H1 (cell line): Measurements from ENCODE around the gene KRT5. TPM values are rescaled to one million over a fixed set of nuclear protein-coding genes. Genes with fewer than 3 reads are reported as not detected.

Experiments
- CTCF ChIA-PET: fragments of 300-600 bp; sonication (Branson Sonifier 250); formaldehyde crosslinking; loops from one replicate; lab custom pipeline; 2021; ENCODE audit not compliant: partially characterized antibody; lab: Charles Lee
- POLR2A ChIA-PET: fragments of 300-600 bp; sonication (Branson Sonifier 250); formaldehyde crosslinking; loops from one replicate; lab custom pipeline; 2021; ENCODE audit warnings: inconsistent platforms; ENCODE audit not compliant: partially characterized antibody; lab: Charles Lee
- DNase-seq, 2 experiments: peaks; one replicate each; pipeline versions ENCODE4 v3.0.0 to v3.0.0-alpha.2; 2010 to 2022; ENCODE audit warnings: low spot score in 2 of 2, low read depth in 1 of 2, mixed read lengths in 1 of 2
- FAIRE-seq: peaks from 2 replicates; lab custom pipeline; 2011; peaks lifted over from hg19 to GRCh38; lab: Jason Lieb, UNC
- H2AFZ ChIP-seq: 2 replicates; pipeline ENCODE4 v1.8.1; 2012; ENCODE audit warnings: low read length, inconsistent platforms
- H2AK5ac ChIP-seq: 2 replicates; pipeline ENCODE4 v1.6.1; 2013; ENCODE audit warnings: low read depth, low read length
- H2BK120ac ChIP-seq: replicated peaks from 2 replicates; pipeline ENCODE3; 2013; ENCODE audit warnings: low read depth, low read length, inconsistent platforms
- H2BK12ac ChIP-seq: 2 replicates; pipeline ENCODE4 v1.6.1; 2013; ENCODE audit warnings: low read depth, low read length
- H2BK15ac ChIP-seq: 2 replicates; pipeline ENCODE4 v1.6.1; 2013; ENCODE audit warnings: low read length
- H2BK20ac ChIP-seq: 2 replicates; pipeline ENCODE4 v1.6.1; 2013; ENCODE audit warnings: low read length
- H2BK5ac ChIP-seq: 2 replicates; pipeline ENCODE4 v1.6.1; 2013; ENCODE audit warnings: low read depth, low read length
- H3K14ac ChIP-seq: 2 replicates; pipeline ENCODE4 v1.6.1; 2013; ENCODE audit warnings: inconsistent platforms; ENCODE audit not compliant: insufficient read length
- H3K18ac ChIP-seq: 2 replicates; pipeline ENCODE4 v1.6.1; 2013; ENCODE audit warnings: low read length; ENCODE audit errors: extremely low read depth
- H3K23ac ChIP-seq: 2 replicates; pipeline ENCODE4 v1.6.1; 2013; ENCODE audit warnings: inconsistent platforms; ENCODE audit not compliant: insufficient read length
- H3K23me2 ChIP-seq: 2 replicates; pipeline ENCODE4 v1.6.1; 2013; ENCODE audit warnings: low read depth, low read length
- H3K27ac ChIP-seq: 2 replicates; pipeline ENCODE4 v1.6.1; 2011; ENCODE audit warnings: low read depth, low read length, inconsistent platforms
- H3K27me3 ChIP-seq, 4 experiments: replicated peaks in 1 of 4; 1 replicate in 1 of 4; 2 replicates in 3 of 4; pipeline versions ENCODE4 v1.6.1 to v1.8.1; 2011 to 2013; ENCODE audit warnings: low read length in 3 of 4, mild to moderate bottlenecking in 3 of 4, inconsistent platforms in 2 of 4, mixed read lengths in 2 of 4, moderate library complexity in 1 of 4; ENCODE audit not compliant: control insufficient read depth in 3 of 4, insufficient read depth in 3 of 4; ENCODE audit errors: extremely low read depth in 1 of 4
- H3K36me3 ChIP-seq, 4 experiments: 2 replicates each; pipeline versions ENCODE4 v1.6.1 to v1.8.1; 2011 to 2013; ENCODE audit warnings: mild to moderate bottlenecking in 4 of 4, low read length in 3 of 4, moderate library complexity in 2 of 4, control low read depth in 1 of 4, inconsistent platforms in 1 of 4; ENCODE audit not compliant: insufficient read depth in 4 of 4, control insufficient read depth in 2 of 4
- H3K4ac ChIP-seq: replicated peaks from 2 replicates; pipeline ENCODE3; 2013; ENCODE audit warnings: low read length, low read depth, mixed read lengths, inconsistent platforms; ENCODE audit not compliant: insufficient read length
- H3K4me1 ChIP-seq, 4 experiments: replicated peaks in 1 of 4; 1 replicate in 1 of 4; 2 replicates in 3 of 4; pipeline versions ENCODE4 v1.6.1 to v1.8.1; 2011 to 2013; ENCODE audit warnings: low read length in 3 of 4, inconsistent platforms in 2 of 4, mixed read lengths in 1 of 4; ENCODE audit not compliant: insufficient read depth in 4 of 4, control insufficient read depth in 3 of 4
- H3K4me2 ChIP-seq, 2 experiments: 2 replicates each; pipeline versions ENCODE4 v1.6.1 to v1.8.1; 2011 to 2013; ENCODE audit warnings: low read depth in 2 of 2, low read length in 2 of 2, control low read depth in 1 of 2, inconsistent platforms in 1 of 2, mild to moderate bottlenecking in 1 of 2; ENCODE audit not compliant: insufficient read depth in 1 of 2
- H3K4me3 ChIP-seq, 4 experiments: fragments of 200-600, 300-600 bp in 1 of 4; sonication (generic), shearing (Covaris generic), sonication (Bioruptor Twin) in 1 of 4; 2 replicates each; pipeline versions ENCODE4 v1.5.1 to v1.8.1; 2011 to 2016; ENCODE audit warnings: low read length in 4 of 4, low read depth in 3 of 4, control low read depth in 2 of 4, inconsistent platforms in 2 of 4, mild to moderate bottlenecking in 2 of 4, mixed read lengths in 1 of 4, moderate library complexity in 1 of 4; ENCODE audit not compliant: insufficient read depth in 2 of 4; ENCODE audit errors: extremely low read depth in 1 of 4
- H3K56ac ChIP-seq: replicated peaks from 2 replicates; pipeline ENCODE3; 2013; ENCODE audit warnings: low read depth, mild to moderate bottlenecking, mixed read lengths, low read length, inconsistent platforms; ENCODE audit not compliant: insufficient read length
- H3K79me1 ChIP-seq: 2 replicates; pipeline ENCODE4 v1.6.1; 2013; ENCODE audit warnings: low read depth, low read length, control low read depth
- H3K79me2 ChIP-seq, 2 experiments: 2 replicates each; pipeline versions ENCODE4 v1.6.1 to v1.8.1; 2012 to 2013; ENCODE audit warnings: low read length in 2 of 2, mild to moderate bottlenecking in 2 of 2, inconsistent platforms in 1 of 2; ENCODE audit not compliant: insufficient read depth in 2 of 2, control insufficient read depth in 1 of 2
- H3K9ac ChIP-seq, 4 experiments: replicated peaks in 1 of 4; 1 replicate in 1 of 4; 2 replicates in 3 of 4; pipeline versions ENCODE4 v1.6.1 to v1.8.1; 2011 to 2013; ENCODE audit warnings: low read depth in 3 of 4, low read length in 3 of 4, control low read depth in 2 of 4, mild to moderate bottlenecking in 2 of 4, moderate library complexity in 2 of 4, inconsistent platforms in 1 of 4; ENCODE audit errors: extremely low read depth in 1 of 4
- H3K9me3 ChIP-seq, 2 experiments: 2 replicates each; pipeline versions ENCODE4 v1.6.1 to v1.8.1; 2012 to 2013; ENCODE audit warnings: mild to moderate bottlenecking in 2 of 2, moderate library complexity in 2 of 2, control low read depth in 1 of 2, inconsistent platforms in 1 of 2, low read depth in 1 of 2, low read length in 1 of 2, mixed read lengths in 1 of 2; ENCODE audit not compliant: insufficient read depth in 2 of 2
- H4K20me1 ChIP-seq, 2 experiments: replicated peaks in 1 of 2; 2 replicates each; pipeline versions ENCODE3 to v1.8.1; 2011 to 2013; ENCODE audit warnings: inconsistent platforms in 2 of 2, low read length in 2 of 2, mild to moderate bottlenecking in 1 of 2; ENCODE audit not compliant: insufficient read depth in 2 of 2, control insufficient read depth in 1 of 2
- H4K5ac ChIP-seq: 2 replicates; pipeline ENCODE4 v1.6.1; 2013; ENCODE audit warnings: low read length, low read depth, mixed read lengths, inconsistent platforms; ENCODE audit not compliant: insufficient read length
- H4K8ac ChIP-seq: 2 replicates; pipeline ENCODE4 v1.8.0; 2013; ENCODE audit warnings: mild to moderate bottlenecking, moderate library complexity, low read length, inconsistent platforms; ENCODE audit not compliant: insufficient read depth; ENCODE audit errors: extremely low read depth
- H4K91ac ChIP-seq: replicated peaks from 2 replicates; pipeline ENCODE3; 2013; ENCODE audit warnings: low read length, mixed read lengths, inconsistent platforms; ENCODE audit not compliant: insufficient read length
- ASH2L ChIP-seq: fragments of 200-600, 300-600 bp; sonication (generic); IDR thresholded peaks from one replicate; pipeline ENCODE4 v1.7.1; 2017; ENCODE audit warnings: low read length
- BRCA1 ChIP-seq: IDR thresholded peaks from 2 replicates; pipeline ENCODE4 v1.6.1; 2012; ENCODE audit warnings: low read depth, low read length, improper control_type of control experiment
- CEBPB ChIP-seq: IDR thresholded peaks from 2 replicates; pipeline ENCODE4 v1.6.1; 2012; ENCODE audit warnings: low read depth, low read length
- CTBP2 ChIP-seq: IDR thresholded peaks from 2 replicates; pipeline ENCODE4 v1.7.0; 2011; ENCODE audit warnings: borderline replicate concordance, mild to moderate bottlenecking, moderate library complexity, mixed read lengths, low read length; ENCODE audit not compliant: insufficient read depth, insufficient read length
- HDAC6 ChIP-seq: IDR thresholded peaks from one replicate; pipeline ENCODE4 v1.7.1; 2012; ENCODE audit warnings: low read depth, mild to moderate bottlenecking, inconsistent platforms, low read length, moderate library complexity
- KDM4A ChIP-seq: IDR thresholded peaks from one replicate; pipeline ENCODE4 v1.7.1; 2012; ENCODE audit warnings: low read depth, mild to moderate bottlenecking, moderate library complexity, low read length, inconsistent platforms; ENCODE audit not compliant: severe bottlenecking
- POLR2A ChIP-seq, 2 experiments: IDR thresholded peaks; 1 replicate in 1 of 2; 2 replicates in 1 of 2; pipeline ENCODE4 v1.6.1; 2011; ENCODE audit warnings: low read depth in 2 of 2, low read length in 2 of 2, mild to moderate bottlenecking in 2 of 2; ENCODE audit errors: control extremely low read depth in 1 of 2
- POLR2AphosphoS5 ChIP-seq: IDR thresholded peaks from 2 replicates; pipeline ENCODE4 v1.6.1; 2011; ENCODE audit warnings: low read depth, low read length
- SUZ12 ChIP-seq: fragments of 200-600 bp; sonication (generic); IDR thresholded peaks from 2 replicates; pipeline ENCODE4 v1.6.1; 2012; ENCODE audit warnings: mild to moderate bottlenecking, inconsistent platforms, low read length, moderate library complexity, mixed read lengths
- TAF1 ChIP-seq: IDR thresholded peaks from 2 replicates; pipeline ENCODE4 v1.6.1; 2011; ENCODE audit warnings: mild to moderate bottlenecking, low read depth, low read length
- YY1 ChIP-seq: IDR thresholded peaks from 2 replicates; pipeline ENCODE4 v1.6.1; 2011; ENCODE audit warnings: low read depth, mild to moderate bottlenecking, low read length
- WGBS, 2 experiments: shearing (Covaris generic) in 1 of 2; methylation state at CpG; one replicate each; pipeline versions ENCODE4 v1.1.6 to v1.1.7; 2013 to 2015; ENCODE audit warnings: low lambda C conversion rate in 2 of 2, mixed read lengths in 2 of 2, inconsistent platforms in 1 of 2, low coverage in 1 of 2, missing lambda C conversion rate in 1 of 2; ENCODE audit not compliant: insufficient replicate concordance in 2 of 2, insufficient coverage in 1 of 2, insufficient read length in 1 of 2; ENCODE audit errors: extremely low coverage in 1 of 2, missing lambda C conversion rate in 1 of 2; 5-methylcytosine and 5-hydroxymethylcytosine counted together
- polyA plus RNA-seq, 7 experiments: library from polyadenylated mRNA; depleted of rRNA in 3 of 7; stranded (reverse) in 5 of 7; unstranded in 2 of 7; fragments of >200 nt in 5 of 7; fragments of 200-250 nt in 2 of 7; gene quantifications; 1 replicate in 5 of 7; 2 replicates in 1 of 7; 4 replicates in 1 of 7; pipeline versions ENCODE4 v1.2.1 to v1.2.3, GENCODE V29; 2011 to 2013; ENCODE audit warnings: missing spikeins in 2 of 7, mixed read lengths in 2 of 7
- total RNA-seq: library from RNA; stranded (reverse); fragmentation: NEBNext Ultra II Directional; extraction: Animal tissue kit (Norgen Biotek cat#: 25700); gene quantifications from 2 replicates; pipeline ENCODE4 v1.2.1, GENCODE V29; 2021
- TF ChIP-seq, protein P1 (sequence below), 3 experiments: IDR thresholded peaks; 1 replicate in 2 of 3; 2 replicates in 1 of 3; pipeline versions ENCODE4 v1.5.1 to v1.6.1; 2011; ENCODE audit warnings: low read length in 3 of 3, mild to moderate bottlenecking in 3 of 3, inconsistent platforms in 2 of 3, low read depth in 1 of 3, moderate library complexity in 1 of 3; ENCODE audit not compliant: insufficient read depth in 1 of 3; ENCODE audit errors: control extremely low read depth in 1 of 3

Gene KRT5
- total and polyA plus RNA-seq, 2 of the 8 experiments (the other 6 are each of a cell fraction or from before 2014, with no cell fraction given) = 0.18 TPM; not detected in 1

DNA sequence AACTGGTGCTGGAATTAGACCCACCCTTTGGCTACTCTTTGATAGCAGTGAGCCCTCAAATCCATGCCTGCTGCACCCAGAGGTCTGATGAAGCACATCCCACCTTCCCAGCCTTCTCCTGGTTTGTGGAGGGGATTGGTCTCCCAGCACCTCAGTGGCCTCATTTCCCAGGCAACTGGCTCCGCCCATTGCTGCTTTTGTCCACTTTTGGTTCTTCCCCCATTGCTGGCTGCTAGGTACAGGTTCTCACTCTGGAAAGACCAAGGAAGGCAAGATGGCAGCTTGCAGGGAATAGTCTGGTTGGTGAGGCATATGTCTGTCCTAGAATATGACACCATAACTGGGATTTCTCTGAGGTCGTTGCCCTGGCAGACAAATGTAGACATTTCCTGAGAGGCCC is 10.2 kb upstream of the KRT5 start:
- Histone ChIP-seq H3K4ac (no peak overlapping the region), H3K9me3 (no peaks in the 10 kb centered on the region), H3K27me3 (no peaks in the 10 kb centered on the region; a peak in 1 of 7 replicates), H3K79me2 (no peaks in the 10 kb centered on the region), H3K36me3 (no peaks in the 10 kb centered on the region), H3K4me2 (no peak overlapping the region), H3K4me1 (no peaks in the 10 kb centered on the region), H2BK20ac (no peak overlapping the region), H4K91ac (no peak overlapping the region), H2BK12ac (no peak overlapping the region), H4K8ac (no peak overlapping the region), H2BK15ac (no peak overlapping the region), H3K56ac (no peak overlapping the region), H2BK120ac (no peak overlapping the region), H3K14ac (no peak overlapping the region), H3K23ac (no peak overlapping the region), H3K79me1 (no peaks in the 10 kb centered on the region), H3K27ac (no peak overlapping the region), H2AFZ (no peak overlapping the region), H3K4me3 (no peak overlapping the region), H3K18ac (no peak overlapping the region), H3K23me2 (no peaks in the 10 kb centered on the region), H3K9ac (no peak overlapping the region), H2BK5ac (no peak overlapping the region), H4K5ac (no peak overlapping the region), H4K20me1 (no peaks in the 10 kb centered on the region), H2AK5ac (no peak overlapping the region)
- TF ChIP-seq CTBP2 (no peak), ASH2L (no peak), KDM4A (no peak), POLR2A (IDR thresholded peaks at IDR 0.05; ENCODE audit: control extremely low read depth in 1 of 2, low read depth in 2 of 2, low read length in 2 of 2) (no peak), BRCA1 (no peak), HDAC6 (no peak), TAF1 (no peak), CEBPB (no peak), YY1 (no peak), POLR2AphosphoS5 (no peak), SUZ12 (no peak)
- TF ChIP-seq, protein P1, sequence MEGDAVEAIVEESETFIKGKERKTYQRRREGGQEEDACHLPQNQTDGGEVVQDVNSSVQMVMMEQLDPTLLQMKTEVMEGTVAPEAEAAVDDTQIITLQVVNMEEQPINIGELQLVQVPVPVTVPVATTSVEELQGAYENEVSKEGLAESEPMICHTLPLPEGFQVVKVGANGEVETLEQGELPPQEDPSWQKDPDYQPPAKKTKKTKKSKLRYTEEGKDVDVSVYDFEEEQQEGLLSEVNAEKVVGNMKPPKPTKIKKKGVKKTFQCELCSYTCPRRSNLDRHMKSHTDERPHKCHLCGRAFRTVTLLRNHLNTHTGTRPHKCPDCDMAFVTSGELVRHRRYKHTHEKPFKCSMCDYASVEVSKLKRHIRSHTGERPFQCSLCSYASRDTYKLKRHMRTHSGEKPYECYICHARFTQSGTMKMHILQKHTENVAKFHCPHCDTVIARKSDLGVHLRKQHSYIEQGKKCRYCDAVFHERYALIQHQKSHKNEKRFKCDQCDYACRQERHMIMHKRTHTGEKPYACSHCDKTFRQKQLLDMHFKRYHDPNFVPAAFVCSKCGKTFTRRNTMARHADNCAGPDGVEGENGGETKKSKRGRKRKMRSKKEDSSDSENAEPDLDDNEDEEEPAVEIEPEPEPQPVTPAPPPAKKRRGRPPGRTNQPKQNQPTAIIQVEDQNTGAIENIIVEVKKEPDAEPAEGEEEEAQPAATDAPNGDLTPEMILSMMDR (IDR thresholded peaks at IDR 0.05; ENCODE audit: control extremely low read depth in 1 of 3, insufficient read depth in 1 of 3, low read depth in 1 of 3, low read length in 3 of 3) = no peak
- CTCF ChIA-PET = interaction anchor here (0.5 to 5.0 kb wide), 8 partner anchors 10 to 335 kb away, joined by 3 to 27 read pairs (median 4); partner anchors contain the start of gene KRT5
- no peak for FAIRE-seq
- DNase-seq = no peak
- POLR2A ChIA-PET = no interaction called here
- 91% methylated on average over 2 of the region's 2 CpGs; no CpG with 5 or more reads in 1 of the 2 experiments for WGBS, 2 experiments
